GM19463 (cell line): ENCODE measurements around the gene CES3.
A peak's percentile ranks its signal among the peaks of the same experiment; 100 is the strongest.
"Not testable (repeated sequence)": the region's sequence is repeated elsewhere in the genome, so short reads cannot be mapped to it uniquely, and the experiment has no call there.

Experiments
- ATAC-seq: cut with Tn5 transposase; IDR thresholded peaks from one replicate; pipeline ENCODE4 v1.9.1; 2021; ENCODE audit warnings: mild to moderate bottlenecking, moderate library complexity; ENCODE audit not compliant: unreplicated experiment

Gene CES3

GRCh38 chr16:66926171-66926947 is 34.7 kb upstream of the CES3 start:
- ATAC-seq = no peak

- no peak for ATAC-seq
Observed at GRCh38 chr16:66926961-66927436, 34.1 kb upstream of the CES3 start.

GRCh38 chr16:66927918-66928649 is 33.0 kb upstream of the CES3 start:
- ATAC-seq = no peak

GRCh38 chr16:66928702-66929388 is 32.2 kb upstream of the CES3 start:
- no peak for ATAC-seq

GRCh38 chr16:66930189-66930588 is 30.9 kb upstream of the CES3 start:
- no peak for ATAC-seq

GRCh38 chr16:66931665-66932064 is 29.4 kb upstream of the CES3 start:
- no peak for ATAC-seq

- ATAC-seq = no peak
Observed at GRCh38 chr16:66932076-66932475, 29.0 kb upstream of the CES3 start.

GRCh38 chr16:66933776-66934137 is 27.3 kb upstream of the CES3 start:
- ATAC-seq = no peak

- ATAC-seq = peak; percentile 81
Observed at GRCh38 chr16:66934138-66934838, 26.8 kb upstream of the CES3 start, which contains the start of gene CIAO2B. Gene CIAO2B (minus strand): TSS chr16:66934402. CDS start chr16:66934364, 38 bp downstream.

GRCh38 chr16:66934839-66935313 is 26.2 kb upstream of the CES3 start:
- ATAC-seq = not testable (repeated sequence)

- ATAC-seq = no peak
Observed at GRCh38 chr16:66935314-66936011, 25.6 kb upstream of the CES3 start, which contains the start of gene CES2. Gene CES2 (plus strand): TSS chr16:66935516. CDS start chr16:66935636, 120 bp downstream.

GRCh38 chr16:66936462-66936861 is 24.6 kb upstream of the CES3 start:
- no peak for ATAC-seq

GRCh38 chr16:66936889-66937554 is 24.0 kb upstream of the CES3 start:
- ATAC-seq = no peak

- no peak for ATAC-seq
Observed at GRCh38 chr16:66937725-66938337, 23.2 kb upstream of the CES3 start.

- no peak for ATAC-seq
Observed at GRCh38 chr16:66939366-66939765, 21.7 kb upstream of the CES3 start.

GRCh38 chr16:66940236-66940635 is 20.8 kb upstream of the CES3 start:
- no peak for ATAC-seq

- no peak for ATAC-seq
Observed at GRCh38 chr16:66942981-66943380, 18.1 kb upstream of the CES3 start.

GRCh38 chr16:66943426-66944053 is 17.5 kb upstream of the CES3 start:
- no peak for ATAC-seq

GRCh38 chr16:66944054-66944441 is 17.0 kb upstream of the CES3 start:
- ATAC-seq = no peak
